Mesendoderm (in vitro differentiated cells): ENCODE results near the gene RTN4R.

Source experiments
- DNase-seq: peaks from one replicate; pipeline ENCODE4 v3.0.0; 2013
- H2AK5ac ChIP-seq: 2 replicates; pipeline ENCODE4 v1.6.1; 2013; ENCODE audit warnings: low read length, inconsistent platforms
- H2BK120ac ChIP-seq: 2 replicates; pipeline ENCODE4 v1.6.1; 2013; ENCODE audit warnings: low read depth, mild to moderate bottlenecking, low read length, moderate library complexity, mixed read lengths
- H2BK15ac ChIP-seq: replicated peaks from 2 replicates; pipeline ENCODE4 v1.6.1; 2013; ENCODE audit warnings: low read depth, mild to moderate bottlenecking, moderate library complexity
- H2BK5ac ChIP-seq: 2 replicates; pipeline ENCODE4 v1.6.1; 2013; ENCODE audit warnings: low read length, inconsistent platforms
- H3K18ac ChIP-seq: 2 replicates; pipeline ENCODE4 v1.6.1; 2013; ENCODE audit warnings: mild to moderate bottlenecking, low read length, mixed read lengths
- H3K23ac ChIP-seq: one replicate; pipeline ENCODE4 v1.6.1; 2013; ENCODE audit warnings: low read length
- H3K27ac ChIP-seq: 2 replicates; pipeline ENCODE4 v1.5.1; 2013; ENCODE audit warnings: low read depth, mild to moderate bottlenecking, inconsistent platforms, low read length, moderate library complexity
- H3K27me3 ChIP-seq: 2 replicates; pipeline ENCODE4 v1.6.1; 2013; ENCODE audit warnings: low read length, control low read depth, mild to moderate bottlenecking, inconsistent platforms; ENCODE audit not compliant: insufficient read depth, poor library complexity
- H3K36me3 ChIP-seq: 2 replicates; pipeline ENCODE4 v1.6.1; 2013; ENCODE audit warnings: low read length, inconsistent platforms; ENCODE audit not compliant: control insufficient read depth, insufficient read depth
- H3K4ac ChIP-seq: one replicate; pipeline ENCODE4 v1.6.1; 2013; ENCODE audit warnings: low read depth, mild to moderate bottlenecking, low read length, moderate library complexity
- H3K4me1 ChIP-seq: 2 replicates; pipeline ENCODE4 v1.6.1; 2013; ENCODE audit warnings: low read depth, low read length, inconsistent platforms; ENCODE audit not compliant: control insufficient read depth
- H3K4me2 ChIP-seq: 2 replicates; pipeline ENCODE4 v1.6.1; 2013; ENCODE audit warnings: low read length
- H3K4me3 ChIP-seq: 2 replicates; pipeline ENCODE4 v1.5.1; 2013; ENCODE audit warnings: mild to moderate bottlenecking, low read length
- H3K56ac ChIP-seq: one replicate; pipeline ENCODE4 v1.6.1; 2013; ENCODE audit warnings: low read length
- H3K79me1 ChIP-seq: 2 replicates; pipeline ENCODE4 v1.6.1; 2013; ENCODE audit warnings: low read length, inconsistent platforms
- H3K79me2 ChIP-seq: 2 replicates; pipeline ENCODE4 v1.6.1; 2013; ENCODE audit warnings: mild to moderate bottlenecking, low read length; ENCODE audit not compliant: control insufficient read depth, insufficient read depth
- H3K9ac ChIP-seq: 2 replicates; pipeline ENCODE4 v1.6.1; 2013; ENCODE audit warnings: low read length, inconsistent platforms
- H4K5ac ChIP-seq: one replicate; pipeline ENCODE4 v1.6.1; 2013; ENCODE audit warnings: low read length
- H4K8ac ChIP-seq: one replicate; pipeline ENCODE4 v1.6.1; 2013; ENCODE audit warnings: low read depth, mild to moderate bottlenecking, control low read depth, low read length, moderate library complexity
- WGBS: extraction: QIAGEN DNeasy Blood & Tissue Kit; methylation state at CpG from one replicate; pipeline ENCODE4 v1.1.7; 2013; ENCODE audit warnings: low lambda C conversion rate, missing lambda C conversion rate; ENCODE audit not compliant: insufficient coverage; ENCODE audit errors: extremely low coverage; 5-methylcytosine and 5-hydroxymethylcytosine counted together

The RTN4R gene

GRCh38 chr22:20218987-20219386 lies 49.1 kb downstream of the RTN4R start:
- Histone ChIP-seq H3K4me3 (no peak overlapping the region), H3K27ac (no peak overlapping the region), H3K23ac (no peak overlapping the region), H3K36me3 (no peaks in the 10 kb centered on the region), H3K79me1 (no peaks in the 10 kb centered on the region), H3K4ac (no peak overlapping the region), H3K56ac (no peak overlapping the region), H4K5ac (no peak overlapping the region), H2BK120ac (no peak overlapping the region), H3K4me1 (no peaks in the 10 kb centered on the region), H3K27me3 (no peaks in the 10 kb centered on the region), H2BK5ac (no peak overlapping the region), H3K79me2 (no peaks in the 10 kb centered on the region), H4K8ac (no peak overlapping the region), H3K18ac (no peak overlapping the region), H3K9ac (no peak overlapping the region), H2BK15ac (no peak overlapping the region), H2AK5ac (no peak overlapping the region), H3K4me2 (no peak overlapping the region)
- no CpG with 5 or more reads among the region's 7 CpGs for WGBS
- no peak for DNase-seq

- Histone ChIP-seq H3K27me3 (no peaks in the 10 kb centered on the region), H3K4me3 (no peak overlapping the region), H2AK5ac (no peak overlapping the region), H4K5ac (no peak overlapping the region), H2BK15ac (no peak overlapping the region), H2BK120ac (no peak overlapping the region), H2BK5ac (no peak overlapping the region), H3K4me1 (no peaks in the 10 kb centered on the region), H3K18ac (no peak overlapping the region), H3K79me2 (no peaks in the 10 kb centered on the region), H3K27ac (no peak overlapping the region), H3K23ac (no peak overlapping the region), H3K4ac (no peak overlapping the region), H3K36me3 (no peaks in the 10 kb centered on the region), H3K79me1 (no peaks in the 10 kb centered on the region), H3K9ac (no peak overlapping the region), H3K56ac (no peak overlapping the region), H4K8ac (no peak overlapping the region), H3K4me2 (no peak overlapping the region)
- WGBS, result no CpG with 5 or more reads among the region's 14 CpGs
- no peak for DNase-seq
These were observed 49.7 kb downstream of the RTN4R start for GRCh38 chr22:20218326-20218872.

- no peak overlapping the region for H4K5ac ChIP-seq
- H3K36me3 ChIP-seq, result no peaks in the 10 kb centered on the region
- H3K4ac ChIP-seq, result no peak overlapping the region
- no peak overlapping the region for H3K27ac ChIP-seq
- H3K79me1 ChIP-seq, result no peaks in the 10 kb centered on the region
- H3K79me2 ChIP-seq, result no peaks in the 10 kb centered on the region
- H3K9ac ChIP-seq, result no peak overlapping the region
- no peak overlapping the region for H3K4me2 ChIP-seq
- no peak overlapping the region for H3K4me3 ChIP-seq
- no peaks in the 10 kb centered on the region for H3K27me3 ChIP-seq
- no CpG with 5 or more reads among the region's 4 CpGs for WGBS
- no peak for DNase-seq
- no peaks in the 10 kb centered on the region for H3K4me1 ChIP-seq
- H2AK5ac ChIP-seq, result no peak overlapping the region
- no peak overlapping the region for H2BK5ac ChIP-seq
- no peak overlapping the region for H4K8ac ChIP-seq
- no peak overlapping the region for H2BK15ac ChIP-seq
- H3K18ac ChIP-seq, result no peak overlapping the region
- H3K56ac ChIP-seq, result no peak overlapping the region
- H2BK120ac ChIP-seq, result no peak overlapping the region
- no peak overlapping the region for H3K23ac ChIP-seq
These were observed 50.6 kb downstream of the RTN4R start for GRCh38 chr22:20217563-20217962.

GRCh38 chr22:20216863-20217499 lies 51.1 kb downstream of the RTN4R start:
- Histone ChIP-seq H3K4me2 (no peak overlapping the region), H3K27me3 (no peaks in the 10 kb centered on the region), H3K56ac (no peak overlapping the region), H4K8ac (no peak overlapping the region), H3K36me3 (no peaks in the 10 kb centered on the region), H2BK5ac (no peak overlapping the region), H3K27ac (no peak overlapping the region), H3K18ac (no peak overlapping the region), H2BK15ac (no peak overlapping the region), H4K5ac (no peak overlapping the region), H3K79me1 (no peaks in the 10 kb centered on the region), H3K4me1 (no peaks in the 10 kb centered on the region), H3K4me3 (no peak overlapping the region), H2BK120ac (no peak overlapping the region), H2AK5ac (no peak overlapping the region), H3K79me2 (no peaks in the 10 kb centered on the region), H3K9ac (no peak overlapping the region), H3K4ac (no peak overlapping the region), H3K23ac (no peak overlapping the region)
- DNase-seq, result no peak
- no CpG with 5 or more reads among the region's 12 CpGs for WGBS

- Histone ChIP-seq H3K23ac (no peak overlapping the region), H3K36me3 (no peaks in the 10 kb centered on the region), H2AK5ac (no peak overlapping the region), H4K8ac (no peak overlapping the region), H3K4me2 (no peak overlapping the region), H3K79me1 (no peaks in the 10 kb centered on the region), H2BK120ac (no peak overlapping the region), H3K27ac (no peak overlapping the region), H3K18ac (no peak overlapping the region), H3K4me1 (peaks cover 2% of the 10 kb centered on the region), H3K79me2 (no peaks in the 10 kb centered on the region), H3K4ac (no peak overlapping the region), H3K56ac (no peak overlapping the region), H3K27me3 (no peaks in the 10 kb centered on the region), H2BK5ac (no peak overlapping the region), H3K4me3 (no peak overlapping the region), H2BK15ac (no peak overlapping the region), H3K9ac (no peak overlapping the region), H4K5ac (no peak overlapping the region)
- DNase-seq, result no peak
- no CpG with 5 or more reads among the region's 4 CpGs for WGBS
These were observed 52.4 kb downstream of the RTN4R start for GRCh38 chr22:20215742-20216141.

GRCh38 chr22:20214853-20215252 lies 53.3 kb downstream of the RTN4R start:
- H3K27ac ChIP-seq, result no peak overlapping the region
- WGBS, result no CpG with 5 or more reads among the region's 7 CpGs
- no peak overlapping the region for H3K18ac ChIP-seq
- no peak overlapping the region for H3K4me2 ChIP-seq
- no peak overlapping the region for H2BK15ac ChIP-seq
- no peak overlapping the region for H3K9ac ChIP-seq
- no peak overlapping the region for H2BK120ac ChIP-seq
- DNase-seq, result no peak
- peaks cover 2% of the 10 kb centered on the region for H3K4me1 ChIP-seq
- H3K23ac ChIP-seq, result no peak overlapping the region
- H2AK5ac ChIP-seq, result no peak overlapping the region
- H3K56ac ChIP-seq, result no peak overlapping the region
- no peaks in the 10 kb centered on the region for H3K36me3 ChIP-seq
- H4K5ac ChIP-seq, result no peak overlapping the region
- H2BK5ac ChIP-seq, result no peak overlapping the region
- H3K79me1 ChIP-seq, result no peaks in the 10 kb centered on the region
- H3K27me3 ChIP-seq, result no peaks in the 10 kb centered on the region
- H3K79me2 ChIP-seq, result no peaks in the 10 kb centered on the region
- H3K4ac ChIP-seq, result no peak overlapping the region
- H4K8ac ChIP-seq, result no peak overlapping the region
- H3K4me3 ChIP-seq, result no peak overlapping the region
